ENCODE results near the gene PSME2. TPM values are rescaled to one million over a fixed set of nuclear protein-coding genes. Genes with fewer than 3 reads are reported as not detected.

The PSME2 gene
- total and polyA plus RNA-seq, 2 of the 13 experiments (the other 11 are each of a cell fraction or from before 2014, with no cell fraction given), result 332 to 716 TPM

GRCh38 chr14:24115422-24116127 lies 30.8 kb downstream of the PSME2 start (continued):
- TF ChIP-seq ZNF724P (CRISPR knock-in tag; IDR thresholded peaks at IDR 0.05; ENCODE audit: borderline replicate concordance) (peak; percentile 92), PRMT3 (CRISPR knock-in tag; IDR thresholded peaks at IDR 0.05; ENCODE audit: borderline replicate concordance, low read depth) (no peak), SMAD3 (CRISPR knock-in tag; IDR thresholded peaks at IDR 0.05) (no peak), ZBTB38 (CRISPR knock-in tag; IDR thresholded peaks at IDR 0.05) (no peak; the same call in 1 of the 2 replicates), TARDBP (CRISPR knock-in tag; IDR thresholded peaks at IDR 0.05) (no peak), POLR2AphosphoS5 (IDR thresholded peaks at IDR 0.05; ENCODE audit: low read depth, low read length) (no peak), ZNF564 (CRISPR knock-in tag; IDR thresholded peaks at IDR 0.05) (no peak), ZNF232 (CRISPR knock-in tag; IDR thresholded peaks at IDR 0.05; ENCODE audit: borderline replicate concordance) (0 out of 2 replicates have a peak, but pooled peaks have one; percentile 70), NFYB (CRISPR knock-in tag; IDR thresholded peaks at IDR 0.05) (no peak), RFX3 (CRISPR knock-in tag; IDR thresholded peaks at IDR 0.05) (no peak), ATF5 (CRISPR knock-in tag; IDR thresholded peaks at IDR 0.05; ENCODE audit: low read depth) (0 out of 2 replicates have a peak, but pooled peaks have one; percentile 5), ZSCAN9 (CRISPR knock-in tag; IDR thresholded peaks at IDR 0.05; ENCODE audit: borderline replicate concordance) (no peak), CC2D1A (CRISPR knock-in tag; IDR thresholded peaks at IDR 0.05) (0 out of 2 replicates have a peak, but pooled peaks have one; percentile 81), PHB2 (IDR thresholded peaks at IDR 0.05; ENCODE audit: partially characterized antibody) (no peak), SIN3A (IDR thresholded peaks at IDR 0.05; ENCODE audit: borderline replicate concordance, low read depth, low read length) (0 out of 2 replicates have a peak, but pooled peaks have one; percentile 2), SAP130 (CRISPR knock-in tag; IDR thresholded peaks at IDR 0.05; ENCODE audit: low read depth) (no peak), NRL (CRISPR knock-in tag; IDR thresholded peaks at IDR 0.05; ENCODE audit: borderline replicate concordance) (peak; percentile 90), PHF21A (CRISPR knock-in tag; IDR thresholded peaks at IDR 0.05) (no peak), CBX5 (CRISPR knock-in tag; IDR thresholded peaks at IDR 0.05; ENCODE audit: borderline replicate concordance) (no peak; the same call in 1 of the 2 replicates), ZNF382 (CRISPR knock-in tag; IDR thresholded peaks at IDR 0.05; ENCODE audit: borderline replicate concordance) (no peak), ZNF567 (CRISPR knock-in tag; IDR thresholded peaks at IDR 0.05; ENCODE audit: borderline replicate concordance) (peak; percentile 81), ZBTB8A (CRISPR knock-in tag; IDR thresholded peaks at IDR 0.05; ENCODE audit: borderline replicate concordance, low read depth) (no peak), AHDC1 (CRISPR knock-in tag; IDR thresholded peaks at IDR 0.05; ENCODE audit: borderline replicate concordance) (no peak), ZNF850 (CRISPR knock-in tag; conservative IDR thresholded peaks at IDR 0.05) (no peak), ZSCAN20 (CRISPR knock-in tag; IDR thresholded peaks at IDR 0.05; ENCODE audit: borderline replicate concordance) (no peak; the same call in 1 of the 2 replicates), FOXK2 (IDR thresholded peaks at IDR 0.05) (no peak)
